Measurements from ENCODE around the gene ZNRF3.

GRCh38 chr22:29029202-29030000 lies 146.0 kb downstream of the ZNRF3 start:
- TF ChIP-seq REST (IDR thresholded peaks at IDR 0.05; ENCODE audit: low read depth) (no peak), YY1 (IDR thresholded peaks at IDR 0.05; ENCODE audit: low read depth) (no peak), CEBPB (IDR thresholded peaks at IDR 0.05) (no peak), TAF1 (IDR thresholded peaks at IDR 0.05; ENCODE audit: low read depth) (no peak), MAX (IDR thresholded peaks at IDR 0.05) (no peak), TEAD4 (IDR thresholded peaks at IDR 0.05) (no peak), TCF12 (IDR thresholded peaks at IDR 0.05; ENCODE audit: low read depth) (no peak), RAD21 (IDR thresholded peaks at IDR 0.05; ENCODE audit: low read depth) (no peak), FOXM1 (IDR thresholded peaks at IDR 0.05; ENCODE audit: borderline replicate concordance, low read depth) (no peak), USF1 (IDR thresholded peaks at IDR 0.05) (no peak)

Measured in Ishikawa (cell line).